GM21390 (cell line): Measurements from ENCODE around the gene MCTP1.
"Not testable (repeated sequence)": the region's sequence is repeated elsewhere in the genome, so short reads cannot be mapped to it uniquely, and the experiment has no call there.

Experiments used
- ATAC-seq: cut with Tn5 transposase; IDR thresholded peaks from one replicate; pipeline ENCODE4 v1.9.1; 2021; ENCODE audit not compliant: unreplicated experiment

The MCTP1 gene

GRCh38 chr5:95252801-95253200 lies 32.1 kb downstream of the MCTP1 start:
- ATAC-seq, result no peak

DNA sequence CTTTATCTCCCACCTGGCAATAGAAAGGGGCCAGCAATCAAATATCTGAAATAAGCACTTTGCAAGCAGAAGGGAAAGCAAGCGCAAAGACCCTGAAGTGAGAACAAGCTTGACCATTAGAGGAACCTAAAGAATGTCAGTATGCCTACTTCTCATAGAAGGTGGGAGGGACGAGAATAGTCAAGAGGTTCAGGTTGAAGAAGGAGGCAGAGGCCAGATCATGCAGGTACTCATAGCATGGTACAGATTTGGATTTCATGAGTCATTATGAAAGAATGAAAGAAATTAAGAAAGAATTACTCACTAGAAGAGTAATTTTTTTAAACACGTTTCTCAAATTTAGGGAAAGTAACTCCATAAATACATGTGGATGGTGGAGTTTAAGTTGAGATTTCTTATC lies 33.7 kb downstream of the MCTP1 start:
- no peak for ATAC-seq

DNA sequence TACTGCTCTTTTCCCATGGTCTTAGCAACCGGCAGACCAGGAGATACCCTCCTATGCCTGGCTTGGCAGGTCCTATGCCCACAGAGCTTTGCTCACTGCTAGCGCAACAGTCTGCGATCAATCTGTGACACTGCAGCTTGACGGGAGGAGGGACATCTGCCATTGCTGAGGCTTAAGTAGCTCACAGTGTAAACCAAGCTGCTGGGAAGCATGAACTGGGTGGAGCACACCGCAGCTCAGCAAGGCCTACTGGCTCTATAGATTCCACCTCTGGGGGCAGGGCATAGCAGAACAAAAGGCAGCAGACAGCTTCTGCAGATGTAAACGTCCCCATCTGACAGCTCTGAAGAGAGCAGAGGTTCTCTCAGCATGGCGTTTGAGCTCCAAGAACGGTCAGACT lies 40.4 kb downstream of the MCTP1 start:
- no peak for ATAC-seq

GRCh38 chr5:95241635-95242034 lies 43.3 kb downstream of the MCTP1 start:
- peak; percentile 99 for ATAC-seq

DNA sequence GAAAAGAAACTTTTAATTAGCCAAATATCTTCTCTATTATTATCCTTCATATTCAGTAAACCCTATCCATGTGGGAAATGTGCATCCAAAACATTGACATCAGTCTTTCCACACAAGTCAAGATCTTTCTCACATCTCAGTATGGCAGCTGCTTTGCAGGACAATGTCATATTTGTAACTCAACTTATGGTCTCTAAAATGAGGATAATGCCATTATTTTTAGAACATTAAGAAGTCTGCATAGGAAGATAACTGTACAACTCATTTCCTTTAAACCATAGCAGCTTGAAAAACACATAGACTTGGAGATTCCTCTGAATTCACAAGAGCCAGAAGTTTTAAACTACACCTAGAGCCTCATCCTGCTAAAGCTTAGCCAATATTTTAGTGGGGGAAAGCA lies 43.7 kb downstream of the MCTP1 start:
- no peak for ATAC-seq

DNA sequence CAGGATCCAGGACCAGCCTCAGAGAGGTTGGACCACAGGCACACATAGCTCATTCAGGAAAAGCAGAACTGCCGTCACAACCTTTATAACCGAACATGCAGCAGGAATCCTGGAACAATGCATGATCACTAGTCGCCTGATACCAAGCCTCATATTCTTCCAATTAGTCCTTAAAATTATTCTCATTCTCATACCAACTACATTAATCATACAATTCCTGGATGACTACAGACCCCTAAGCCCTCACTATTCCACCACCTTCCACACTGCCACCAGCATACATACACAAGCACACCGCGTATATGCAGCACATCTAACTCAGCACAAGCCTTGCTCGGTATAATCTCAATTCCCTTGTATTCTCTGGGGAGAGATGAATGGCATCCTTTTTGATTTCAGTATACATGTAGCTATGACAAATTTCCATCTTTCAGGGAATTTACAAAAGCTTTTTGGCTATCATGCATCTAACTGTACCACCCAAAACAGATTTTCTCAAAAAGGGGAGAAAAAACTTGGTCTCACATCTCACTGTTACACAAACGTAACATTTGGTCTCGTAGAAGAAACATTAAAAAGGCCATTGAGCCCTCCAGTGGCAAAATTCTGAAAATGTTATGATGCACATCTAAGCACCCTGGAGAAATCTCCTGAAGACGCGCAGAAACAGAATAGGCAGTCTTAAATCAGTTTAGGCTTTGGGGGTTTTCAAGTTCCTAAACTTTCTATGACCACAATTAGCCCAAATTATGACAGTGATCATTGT lies 46.2 kb downstream of the MCTP1 start:
- no peak for ATAC-seq

DNA sequence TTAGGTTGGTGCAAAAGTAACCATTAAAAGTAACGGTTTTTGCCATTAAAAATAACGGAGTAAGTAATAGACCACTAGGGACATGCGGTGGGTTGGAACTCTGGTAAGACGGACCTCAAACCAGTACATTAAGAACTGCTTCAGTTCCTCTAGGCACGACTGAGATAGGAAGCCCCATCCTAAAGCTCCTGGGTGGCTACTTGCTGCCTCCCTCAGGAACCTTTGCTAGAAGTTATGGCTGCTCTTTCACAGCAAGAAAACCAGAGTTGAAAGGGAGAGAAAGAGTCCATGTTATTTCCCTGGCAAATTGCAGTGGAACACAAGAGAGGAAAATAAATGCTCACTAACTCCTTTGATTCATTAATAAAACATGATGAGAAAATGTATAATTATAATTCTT lies 47.6 kb downstream of the MCTP1 start:
- ATAC-seq, result no peak

DNA sequence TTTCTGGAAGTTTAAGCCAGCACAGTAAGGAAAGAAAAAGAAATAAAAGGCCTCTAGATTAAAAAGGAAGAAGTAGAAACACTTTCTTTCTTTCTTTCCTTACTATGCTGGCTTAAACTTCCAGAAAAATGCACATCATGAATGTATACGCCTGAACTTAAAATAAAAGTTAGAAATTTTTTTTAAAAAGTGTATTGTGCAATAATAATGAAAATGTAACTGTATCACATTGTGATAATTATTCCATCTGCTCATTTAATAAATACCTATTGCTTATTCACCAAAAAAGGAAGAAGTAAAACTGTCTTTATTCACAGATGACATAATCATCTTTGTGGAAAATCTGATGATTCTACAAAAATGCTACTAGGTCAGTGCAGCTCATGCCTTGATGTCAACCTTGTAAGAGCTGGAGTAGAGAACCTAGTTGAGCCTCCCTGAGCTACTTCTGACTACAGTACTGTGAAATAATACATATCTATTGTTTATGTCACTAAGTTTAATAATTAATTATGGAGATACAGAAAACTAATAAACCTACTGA lies 49.4 kb downstream of the MCTP1 start:
- ATAC-seq, result no peak

- no peak for ATAC-seq
Observed at GRCh38 chr5:95229646-95230045, 55.2 kb downstream of the MCTP1 start.

GRCh38 chr5:95224701-95225459 lies 60.0 kb downstream of the MCTP1 start:
- ATAC-seq, result no peak

GRCh38 chr5:95223566-95224258 lies 61.2 kb downstream of the MCTP1 start:
- ATAC-seq, result no peak

DNA sequence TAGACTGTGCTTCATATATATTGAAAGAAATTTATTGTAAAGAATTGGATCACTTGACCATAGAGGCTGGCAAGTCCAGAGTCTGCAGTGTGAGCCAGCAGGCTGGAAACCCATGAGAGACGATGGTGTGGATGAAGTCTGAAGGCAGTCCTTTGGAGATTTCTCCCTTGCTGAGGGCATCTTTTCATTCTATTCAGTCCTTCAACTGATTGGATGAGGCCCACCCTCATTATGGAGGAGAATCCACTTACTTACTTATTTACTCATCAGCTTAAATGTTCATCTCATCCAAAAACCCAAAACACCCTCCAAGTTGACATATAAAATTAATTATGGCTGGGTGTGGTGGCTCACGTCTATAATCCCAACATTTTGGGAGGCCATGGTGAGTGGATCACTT lies 62.1 kb downstream of the MCTP1 start:
- no peak for ATAC-seq

- ATAC-seq, result no peak
Observed at GRCh38 chr5:95221234-95221633, 63.7 kb downstream of the MCTP1 start.

DNA sequence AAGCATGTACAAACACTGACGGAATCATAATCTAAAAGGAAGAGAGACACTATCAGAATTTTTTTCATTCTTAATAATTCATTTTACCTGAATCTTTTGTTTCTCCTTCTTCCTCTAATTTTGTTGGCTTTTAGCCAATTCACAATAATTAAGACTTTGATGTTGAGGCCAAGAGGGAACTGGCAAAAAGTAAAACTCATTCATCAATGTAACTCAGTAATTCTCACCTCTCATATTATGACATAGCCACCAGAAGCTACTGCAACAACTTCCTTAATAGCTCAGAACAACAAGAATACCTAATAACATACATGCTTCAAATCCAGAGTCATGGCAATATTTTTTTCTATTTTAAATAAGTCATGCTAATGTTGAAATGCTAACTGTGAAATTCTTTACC lies 64.5 kb downstream of the MCTP1 start:
- ATAC-seq, result no peak

- no peak for ATAC-seq
Observed at GRCh38 chr5:95219411-95219810, 65.5 kb downstream of the MCTP1 start.

DNA sequence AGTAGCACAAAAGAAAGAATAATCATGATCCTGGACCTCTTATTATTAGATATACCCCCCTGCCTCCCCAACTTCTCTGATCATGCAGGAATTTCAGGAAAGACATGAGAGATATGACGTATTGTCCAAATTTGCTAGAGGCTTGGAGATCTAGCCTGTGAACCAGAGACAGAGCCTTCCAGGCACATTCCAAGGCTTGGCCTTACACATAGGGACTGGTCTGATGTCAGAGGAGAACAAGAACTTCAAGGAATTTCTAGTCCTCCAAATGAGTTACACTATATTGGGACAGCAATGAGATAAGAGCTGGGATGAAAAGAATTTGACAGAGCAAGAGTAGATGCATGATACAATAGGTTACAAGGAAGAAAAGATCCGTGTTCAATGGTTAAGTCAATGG lies 67.0 kb downstream of the MCTP1 start:
- no peak for ATAC-seq

DNA sequence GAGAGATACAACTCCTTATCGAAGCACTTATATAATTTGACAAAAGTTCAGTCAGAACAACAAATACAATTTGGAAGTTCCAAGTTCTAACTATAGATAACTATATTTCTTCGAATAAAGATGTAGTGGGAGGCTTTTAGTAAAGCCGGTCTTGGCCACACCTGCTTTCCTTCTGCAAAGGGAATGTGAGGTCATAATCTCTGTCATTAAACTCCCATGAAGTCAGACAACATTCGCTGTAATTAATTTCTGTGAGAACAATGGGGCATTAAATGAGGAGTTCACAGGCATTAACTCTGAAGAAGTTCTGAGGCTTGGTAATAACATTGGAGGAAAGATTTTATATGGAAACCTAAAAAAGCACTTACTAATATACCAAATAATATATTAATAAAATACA lies 67.5 kb downstream of the MCTP1 start:
- ATAC-seq, result no peak

DNA sequence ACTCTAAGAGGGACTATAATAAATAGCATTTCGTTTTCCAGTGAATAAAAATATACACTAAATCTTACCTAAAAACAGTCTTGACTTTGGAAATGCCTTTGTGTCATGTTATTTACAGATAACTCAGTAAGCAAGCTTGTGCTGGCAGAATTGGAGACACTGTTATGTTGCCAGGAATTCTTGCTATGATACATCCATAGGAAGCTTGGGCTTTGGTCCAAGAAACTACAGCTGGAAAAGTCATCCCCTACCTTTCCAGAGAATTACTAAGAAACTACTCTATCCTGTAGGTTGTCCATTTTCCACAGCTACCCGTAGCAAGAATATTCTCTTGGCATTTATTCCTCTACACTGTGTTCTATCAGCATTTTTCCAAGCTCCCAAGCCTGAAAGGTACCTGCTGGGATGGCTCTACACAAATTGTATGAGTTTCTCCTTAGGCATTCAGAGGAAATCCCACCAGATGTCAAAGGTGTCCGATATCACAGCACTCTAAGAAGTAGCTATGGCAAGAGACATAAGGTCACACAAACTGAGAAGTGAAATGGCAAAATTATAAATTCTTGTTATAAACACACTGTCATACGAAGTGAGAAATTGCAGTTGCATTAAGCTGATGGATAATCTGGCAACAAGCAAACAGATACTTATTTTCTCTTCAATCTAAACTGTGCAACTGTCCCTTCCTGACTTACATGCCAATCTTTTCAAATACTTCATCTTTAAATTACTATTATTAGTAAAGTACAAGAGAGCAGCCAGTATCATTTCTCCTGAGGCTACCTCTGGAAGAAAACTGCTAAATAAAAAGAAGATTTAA lies 68.5 kb downstream of the MCTP1 start:
- no peak for ATAC-seq

GRCh38 chr5:95207811-95208210 lies 77.1 kb downstream of the MCTP1 start:
- ATAC-seq, result not testable (repeated sequence)

GRCh38 chr5:95194856-95195255 lies 90.0 kb downstream of the MCTP1 start:
- no peak for ATAC-seq

DNA sequence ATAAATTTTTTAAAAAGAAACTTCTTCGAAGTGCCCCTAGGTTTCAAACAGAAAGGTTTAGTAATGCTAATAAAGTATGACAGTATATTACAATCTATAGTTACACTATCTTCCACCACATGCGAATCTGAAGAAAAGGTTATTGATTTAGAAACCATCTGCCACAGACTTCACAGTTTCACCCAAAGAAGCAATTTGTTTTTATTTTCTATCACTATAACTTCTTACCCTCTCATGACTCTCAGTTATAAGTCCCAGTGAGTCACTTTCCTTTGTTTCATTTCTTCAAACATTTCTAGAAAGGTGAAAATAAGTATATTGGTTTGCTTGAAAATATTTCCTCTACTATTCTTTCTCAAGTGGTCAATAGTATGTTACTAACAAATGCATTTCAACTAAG lies 93.6 kb downstream of the MCTP1 start:
- peak; percentile 96 for ATAC-seq
